ENCODE data around the gene VEGFA.

GRCh38 chr6:43810965-43811732, 41.1 kb downstream of the VEGFA start:
- TF ChIP-seq ZNF274 (IDR thresholded peaks at IDR 0.05; ENCODE audit: low read depth, low read length) (no peak), YY1 (IDR thresholded peaks at IDR 0.05; ENCODE audit: insufficient read depth, insufficient read length) (no peak)

Data from NT2/D1 (cell line).